GM19099 (cell line): Measurements from ENCODE around the gene RBM17.

ENCODE experiments used
- POLR2A ChIP-seq: IDR thresholded peaks from 3 replicates; pipeline ENCODE4 v1.6.1; 2011; ENCODE audit warnings: low read depth; ENCODE audit not compliant: insufficient read length; ENCODE audit errors: extremely low read depth

The RBM17 gene

GRCh38 chr10:6052247-6053221 lies 36.3 kb upstream of the RBM17 start:
- no peak for TF ChIP-seq POLR2A

GRCh38 chr10:6053303-6053702 lies 35.5 kb upstream of the RBM17 start:
- TF ChIP-seq POLR2A = no peak

GRCh38 chr10:6053816-6054631 lies 34.8 kb upstream of the RBM17 start:
- TF ChIP-seq POLR2A = no peak

- no peak for TF ChIP-seq POLR2A
Measured at GRCh38 chr10:6054884-6055283, 34.0 kb upstream of the RBM17 start.

GRCh38 chr10:6055929-6056328 lies 32.9 kb upstream of the RBM17 start:
- TF ChIP-seq POLR2A = no peak

- TF ChIP-seq POLR2A = no peak
Measured at GRCh38 chr10:6056411-6057135, 32.3 kb upstream of the RBM17 start.

- TF ChIP-seq POLR2A = no peak
Measured at GRCh38 chr10:6058682-6059475, 30.0 kb upstream of the RBM17 start.

- TF ChIP-seq POLR2A = no peak
Measured at GRCh38 chr10:6059506-6059905, 29.3 kb upstream of the RBM17 start.

- no peak for TF ChIP-seq POLR2A
Measured at GRCh38 chr10:6061056-6061455, 27.8 kb upstream of the RBM17 start.

- TF ChIP-seq POLR2A = no peak
Measured at GRCh38 chr10:6062101-6062771, 26.6 kb upstream of the RBM17 start, which contains the start of gene IL2RA. Gene IL2RA, minus strand, starts transcription at chr10:6062367. Its CDS starts 216 bp downstream, at chr10:6062151.

- TF ChIP-seq POLR2A = no peak
Measured at GRCh38 chr10:6064119-6064518, 24.7 kb upstream of the RBM17 start.

GRCh38 chr10:6065406-6065805 lies 23.4 kb upstream of the RBM17 start:
- TF ChIP-seq POLR2A = no peak

- no peak for TF ChIP-seq POLR2A
Measured at GRCh38 chr10:6065835-6066234, 23.0 kb upstream of the RBM17 start.

GRCh38 chr10:6067457-6067856 lies 21.4 kb upstream of the RBM17 start:
- no peak for TF ChIP-seq POLR2A

- no peak for TF ChIP-seq POLR2A
Measured at GRCh38 chr10:6068006-6068405, 20.8 kb upstream of the RBM17 start.
